ENCODE data around the gene STRA6.

Gene STRA6, protein sequence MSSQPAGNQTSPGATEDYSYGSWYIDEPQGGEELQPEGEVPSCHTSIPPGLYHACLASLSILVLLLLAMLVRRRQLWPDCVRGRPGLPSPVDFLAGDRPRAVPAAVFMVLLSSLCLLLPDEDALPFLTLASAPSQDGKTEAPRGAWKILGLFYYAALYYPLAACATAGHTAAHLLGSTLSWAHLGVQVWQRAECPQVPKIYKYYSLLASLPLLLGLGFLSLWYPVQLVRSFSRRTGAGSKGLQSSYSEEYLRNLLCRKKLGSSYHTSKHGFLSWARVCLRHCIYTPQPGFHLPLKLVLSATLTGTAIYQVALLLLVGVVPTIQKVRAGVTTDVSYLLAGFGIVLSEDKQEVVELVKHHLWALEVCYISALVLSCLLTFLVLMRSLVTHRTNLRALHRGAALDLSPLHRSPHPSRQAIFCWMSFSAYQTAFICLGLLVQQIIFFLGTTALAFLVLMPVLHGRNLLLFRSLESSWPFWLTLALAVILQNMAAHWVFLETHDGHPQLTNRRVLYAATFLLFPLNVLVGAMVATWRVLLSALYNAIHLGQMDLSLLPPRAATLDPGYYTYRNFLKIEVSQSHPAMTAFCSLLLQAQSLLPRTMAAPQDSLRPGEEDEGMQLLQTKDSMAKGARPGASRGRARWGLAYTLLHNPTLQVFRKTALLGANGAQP

DNA sequence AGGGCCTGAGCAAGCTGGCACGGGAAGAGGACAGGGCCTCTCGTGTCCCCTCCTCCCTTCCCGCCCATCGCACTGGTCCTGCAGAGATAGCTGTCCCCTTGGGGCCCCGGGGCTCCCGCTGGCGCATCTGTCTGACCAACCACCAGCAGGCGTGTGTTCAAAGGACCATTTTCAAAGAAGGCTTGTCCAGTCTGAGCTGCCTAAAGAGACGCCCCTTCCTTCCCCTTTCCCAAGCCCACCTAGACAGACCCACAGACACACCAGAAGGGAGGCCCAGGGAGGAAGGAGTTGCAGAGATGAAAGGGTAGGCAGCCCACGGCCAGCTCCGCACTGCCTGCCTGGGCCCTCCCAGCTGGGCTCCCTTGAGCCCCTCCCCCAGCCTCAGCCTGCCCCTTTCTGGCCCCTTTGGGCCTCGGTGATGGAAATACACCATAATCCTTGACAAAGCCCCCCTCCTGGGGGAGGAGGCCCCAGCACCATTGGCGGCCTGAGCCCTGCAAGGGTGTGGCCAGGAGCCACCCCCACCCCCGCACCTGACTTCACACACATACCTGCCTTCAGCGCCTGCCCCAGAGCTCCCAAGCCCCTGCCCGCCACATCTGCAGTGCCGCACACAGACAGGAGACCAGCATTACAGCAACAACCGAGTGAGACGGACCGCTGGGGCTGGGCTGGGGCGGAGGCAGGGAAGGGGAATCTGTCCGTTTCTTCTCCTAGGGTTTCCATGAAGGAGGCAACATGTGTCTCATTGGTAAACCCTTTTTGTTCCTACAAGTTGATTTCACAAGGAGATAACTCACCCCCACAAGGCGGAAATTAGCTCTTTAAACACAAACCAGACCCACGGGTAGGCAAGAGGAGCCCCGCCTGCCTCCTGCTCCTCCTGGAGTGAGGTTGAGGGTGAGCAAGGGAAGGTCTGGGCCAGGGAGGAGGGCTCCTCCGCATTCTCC lies at the start of gene STRA6:
STRA6 (minus strand) TSS at position 336 of the 950 bp plus-strand sequence. CDS start 520 bp downstream, outside the sequence.
- no peak for DNase-seq

DNA sequence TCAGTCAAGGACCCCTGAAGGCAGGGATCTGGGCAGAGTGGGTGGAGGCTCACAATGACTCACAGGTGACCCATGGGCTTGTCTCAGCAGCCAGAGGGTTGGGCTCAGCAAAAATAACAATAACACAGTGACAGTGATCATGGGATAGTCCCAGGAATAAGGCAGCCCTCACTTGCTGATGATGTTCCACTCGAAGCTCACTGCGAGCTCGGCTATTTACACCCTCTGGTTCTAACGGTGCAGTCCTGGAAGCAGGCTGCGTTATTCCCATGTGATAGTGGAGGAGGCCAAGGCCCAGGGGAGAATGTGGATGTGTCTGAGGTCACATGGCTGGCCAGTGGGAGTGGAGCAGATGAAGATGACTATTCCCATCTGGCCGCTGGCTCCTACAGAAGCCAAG lies 49.7 kb upstream of the STRA6 start:
- DNase-seq: no peak

DNA sequence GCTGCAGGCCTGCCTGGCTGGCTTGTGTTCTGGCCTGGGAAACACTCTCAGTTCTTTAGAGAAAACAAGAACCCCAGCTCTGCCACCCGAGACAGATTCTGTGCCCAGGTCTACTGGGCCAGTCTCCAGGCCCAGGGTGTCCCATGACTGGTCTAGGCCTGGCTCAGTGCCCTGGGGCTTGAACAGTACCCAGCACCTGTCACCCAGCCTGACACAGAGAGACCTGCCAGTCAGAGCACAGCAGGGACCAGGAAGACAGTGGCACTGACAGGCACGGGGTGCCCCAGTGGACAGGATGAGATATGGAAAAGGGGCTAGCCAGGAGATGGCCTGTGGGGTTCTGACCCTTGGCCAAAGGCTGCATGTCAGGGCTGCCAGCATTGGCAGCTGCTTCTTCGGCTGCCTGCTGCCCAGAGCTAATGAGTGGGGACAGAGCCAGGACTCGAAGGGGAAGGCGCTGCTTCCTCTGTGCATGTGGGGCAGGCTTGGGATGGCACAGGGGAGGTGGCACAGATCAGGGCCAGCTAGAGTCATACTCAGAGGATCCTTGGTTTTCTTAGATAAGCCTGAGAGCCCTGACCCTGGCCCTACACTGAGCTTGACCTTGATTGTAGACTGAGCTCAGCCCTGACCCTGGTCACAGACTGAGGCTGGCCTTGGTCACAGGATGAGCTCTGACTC lies 48.7 kb upstream of the STRA6 start:
- DNase-seq: no peak

DNA sequence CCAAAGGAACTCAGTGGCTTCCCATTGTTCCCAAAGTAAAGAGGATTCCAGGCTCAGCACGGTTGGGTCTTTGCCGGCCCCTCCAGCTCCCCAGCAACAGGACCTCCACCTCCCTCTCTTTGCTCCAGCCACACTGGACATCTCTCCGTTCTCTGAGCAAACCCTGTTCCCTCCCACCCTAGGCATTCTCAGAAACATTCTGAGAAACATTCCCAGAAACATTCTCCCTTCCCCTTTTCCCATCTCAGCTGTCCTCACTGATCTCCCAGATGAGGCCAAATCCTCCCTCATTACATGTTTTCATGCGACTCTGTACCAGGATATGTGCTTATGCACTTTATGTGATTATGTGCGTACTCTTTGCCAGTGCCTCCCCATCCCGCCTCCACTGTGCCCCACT lies 47.7 kb upstream of the STRA6 start:
- no peak for DNase-seq

DNA sequence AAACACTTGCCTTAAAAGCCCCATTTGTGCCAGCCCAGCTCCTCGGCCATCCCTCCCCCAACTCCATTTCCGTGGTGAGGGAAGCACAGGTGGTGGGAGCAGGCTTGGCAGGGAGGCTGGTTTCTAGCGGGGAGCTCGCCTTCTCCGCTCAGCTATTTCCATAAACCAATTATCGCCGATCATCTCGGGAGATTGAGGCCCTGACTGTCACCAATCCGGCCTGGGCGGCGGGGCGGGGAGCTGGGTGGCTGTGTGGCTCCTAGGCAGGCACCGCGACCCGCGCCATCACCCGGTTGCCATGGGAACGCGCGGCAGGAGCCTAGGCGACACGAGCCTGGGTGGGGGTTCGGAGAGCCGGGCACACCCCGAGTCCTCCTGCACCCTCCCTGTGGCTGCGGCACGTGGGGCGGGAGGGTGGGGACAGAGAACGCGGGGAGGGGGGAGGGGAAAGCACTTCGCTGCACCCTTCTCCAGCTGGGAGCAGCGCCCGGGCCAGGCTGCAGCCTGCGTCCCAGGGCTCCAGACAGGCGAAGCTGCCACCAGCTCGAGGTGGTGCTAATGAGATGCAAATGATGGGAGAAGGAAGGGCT lies 42.9 kb upstream of the STRA6 start:
- DNase-seq: peak; percentile 42

DNA sequence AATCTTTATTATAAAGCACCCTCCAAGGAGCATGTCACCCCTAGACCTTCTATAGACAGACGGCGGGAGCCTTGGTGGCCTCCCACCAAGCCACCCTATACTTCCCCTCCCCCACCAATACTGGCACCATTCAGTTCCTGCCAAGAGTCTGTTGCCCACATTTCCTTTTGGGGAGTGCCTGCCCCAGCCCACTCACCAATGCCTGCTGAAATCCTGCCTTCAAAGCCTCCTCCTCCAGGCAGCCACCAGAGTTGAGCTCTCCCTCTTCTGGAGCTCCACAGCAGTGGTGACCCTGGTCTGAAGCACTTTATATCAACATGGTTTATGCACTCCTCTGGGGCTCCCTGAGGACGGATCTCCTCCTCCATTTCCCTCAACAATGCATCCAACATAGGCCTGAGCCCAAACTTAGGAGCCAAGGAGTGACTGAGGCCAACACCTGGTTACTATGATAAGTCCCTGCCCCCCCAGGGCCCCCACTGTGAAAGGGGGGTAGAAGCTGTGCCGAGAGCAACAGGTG lies 42.3 kb upstream of the STRA6 start:
- no peak for DNase-seq

DNA sequence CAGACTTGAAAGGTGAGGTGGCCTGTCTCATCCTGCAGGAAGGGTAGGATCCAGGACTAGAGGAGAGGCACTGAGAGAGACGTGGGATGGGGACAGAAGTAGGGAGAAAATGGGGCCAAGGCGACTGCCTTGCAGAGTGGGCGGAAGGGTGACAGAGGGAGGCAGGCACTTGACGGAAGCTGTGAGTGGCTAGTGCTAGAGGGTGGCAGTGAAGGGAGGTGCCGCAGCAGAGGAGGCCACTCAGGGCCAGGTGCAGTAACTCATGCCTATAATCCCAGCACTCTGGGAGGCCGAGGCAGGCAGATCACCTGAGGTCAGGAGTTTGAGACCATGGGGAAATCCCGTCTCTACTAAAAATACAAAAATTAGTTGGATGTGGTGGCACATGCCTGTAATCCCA lies 40.8 kb upstream of the STRA6 start:
- no peak for DNase-seq

DNA sequence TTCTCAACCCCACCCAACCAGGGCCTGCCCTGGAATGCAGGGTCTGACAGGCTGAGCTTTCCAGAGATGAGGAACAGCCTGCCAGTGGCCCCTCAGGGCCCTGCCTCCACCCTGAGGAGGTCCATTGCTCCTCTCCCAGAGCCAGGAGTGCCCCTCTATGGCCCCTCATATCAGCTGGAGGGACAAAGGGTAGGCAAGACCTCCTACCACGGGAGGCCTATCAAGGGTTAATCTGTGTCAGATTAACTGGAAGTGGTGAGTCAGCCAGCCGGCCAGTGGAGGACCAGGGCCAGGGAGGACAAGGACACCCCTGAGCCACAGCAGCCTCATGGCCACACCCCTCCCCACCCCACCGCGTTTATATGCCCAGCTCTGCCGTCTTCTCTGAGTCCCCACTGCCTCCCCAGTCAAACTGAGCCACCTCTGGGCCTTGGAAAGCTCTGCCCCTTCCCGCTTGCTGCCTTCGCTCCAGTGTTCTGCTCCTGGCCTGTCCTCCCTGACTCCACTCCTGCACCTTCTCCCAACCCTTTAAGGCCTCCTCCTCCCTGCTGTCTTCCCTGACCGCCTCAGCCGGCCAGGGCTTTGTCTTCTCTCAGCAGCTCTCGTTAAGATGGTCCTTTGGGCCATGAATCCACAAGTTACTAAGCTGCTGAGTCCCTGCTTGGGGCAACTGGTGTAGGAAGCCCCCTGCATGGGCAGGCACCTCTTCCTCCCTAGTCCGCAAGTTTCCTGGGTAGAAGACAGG lies 40.0 kb upstream of the STRA6 start:
- no peak for DNase-seq

DNA sequence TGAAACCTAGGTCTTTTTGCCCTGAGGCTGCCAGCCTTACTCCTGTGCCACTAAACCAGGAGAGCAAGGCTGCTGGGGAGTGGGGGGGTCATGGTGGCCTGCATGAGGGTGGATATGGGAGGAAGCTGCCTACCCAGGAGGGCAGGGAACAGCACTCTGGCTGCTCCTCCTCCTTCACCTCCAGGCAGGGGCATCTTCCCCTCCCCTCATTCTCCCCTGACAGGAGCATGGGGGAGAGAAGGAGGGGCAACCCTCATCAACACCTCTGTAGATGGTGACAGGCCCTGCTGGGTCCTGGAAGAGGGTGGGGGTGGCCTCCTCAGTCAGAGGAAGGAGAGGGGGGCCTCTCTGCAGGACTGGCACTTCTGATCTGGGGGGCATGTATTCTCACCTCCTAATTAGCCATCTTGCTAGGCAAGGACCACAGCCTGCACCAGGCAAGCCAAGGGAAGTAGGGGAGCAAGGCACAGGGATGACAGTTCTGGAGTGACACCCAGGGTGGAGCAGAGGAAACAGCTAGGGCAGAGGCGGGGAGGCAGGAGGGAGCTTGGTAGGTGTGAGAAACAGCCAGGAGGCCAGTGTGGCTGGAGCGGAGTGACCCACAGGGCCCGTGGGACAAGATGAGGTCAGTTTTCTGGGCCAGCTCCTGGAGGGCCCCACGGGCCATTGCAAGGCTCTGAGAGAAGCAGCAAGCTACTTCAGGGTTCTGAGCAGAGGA lies 38.5 kb upstream of the STRA6 start:
- no peak for DNase-seq

DNA sequence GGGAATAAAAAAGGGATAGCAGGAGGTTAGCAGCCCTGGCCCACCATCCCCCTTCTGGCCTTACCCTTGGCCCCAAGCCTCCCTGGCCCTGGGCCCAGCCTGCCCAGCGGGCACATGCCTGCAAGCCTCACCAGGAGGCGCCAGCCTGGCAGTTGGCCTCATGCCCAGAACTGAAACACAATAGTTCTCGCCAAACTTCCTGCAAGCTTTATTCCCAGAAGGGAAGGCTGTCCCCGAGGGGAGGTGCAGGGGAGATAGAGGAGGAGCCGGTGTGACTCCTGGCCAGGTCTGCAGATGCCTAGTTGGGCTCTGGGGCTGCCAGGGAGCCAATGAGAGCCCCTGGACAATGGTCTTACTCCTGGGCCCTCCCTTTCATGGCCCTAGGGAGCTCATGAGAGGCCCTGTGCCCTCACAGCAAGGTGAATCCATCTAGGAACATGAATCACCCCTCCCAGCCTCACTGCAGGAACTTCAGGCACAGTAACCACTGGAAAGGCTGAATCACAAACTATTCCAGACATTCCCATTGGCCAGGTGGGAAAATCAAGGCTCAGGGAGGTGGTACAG lies 37.5 kb upstream of the STRA6 start:
- peak; percentile 57 for DNase-seq

DNA sequence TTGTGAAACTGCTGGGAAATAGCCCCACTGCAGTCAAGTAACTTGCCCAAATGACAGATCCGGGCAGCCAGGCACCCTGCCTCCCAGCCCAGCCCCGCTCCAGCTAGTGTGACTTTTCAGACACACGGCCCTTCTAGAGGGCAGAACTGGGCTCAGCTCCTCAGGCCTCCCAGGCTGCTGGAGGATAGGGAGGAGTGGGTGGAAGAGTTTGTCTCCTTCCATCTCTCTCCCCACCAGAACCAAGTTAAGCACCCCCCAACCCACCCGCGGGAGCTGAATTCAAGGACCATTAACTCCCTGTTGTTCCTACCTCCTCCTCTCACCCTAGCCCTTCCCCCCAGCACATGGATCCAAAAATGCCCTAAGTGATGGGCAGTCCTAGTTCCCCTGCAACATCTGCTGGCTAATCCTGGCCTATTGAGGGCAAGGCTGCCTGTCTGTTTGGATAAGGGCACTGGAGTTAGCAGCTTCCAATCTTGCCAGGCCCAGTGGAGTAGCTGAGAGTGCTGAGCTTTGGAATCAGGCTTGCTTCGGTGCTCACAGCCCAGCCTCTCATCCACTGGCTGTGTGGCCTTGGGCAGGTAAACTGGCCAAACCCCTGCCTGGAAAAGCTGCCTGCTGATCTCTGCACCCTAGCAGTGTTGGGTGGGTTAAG lies 36.6 kb upstream of the STRA6 start:
- DNase-seq: no peak

DNA sequence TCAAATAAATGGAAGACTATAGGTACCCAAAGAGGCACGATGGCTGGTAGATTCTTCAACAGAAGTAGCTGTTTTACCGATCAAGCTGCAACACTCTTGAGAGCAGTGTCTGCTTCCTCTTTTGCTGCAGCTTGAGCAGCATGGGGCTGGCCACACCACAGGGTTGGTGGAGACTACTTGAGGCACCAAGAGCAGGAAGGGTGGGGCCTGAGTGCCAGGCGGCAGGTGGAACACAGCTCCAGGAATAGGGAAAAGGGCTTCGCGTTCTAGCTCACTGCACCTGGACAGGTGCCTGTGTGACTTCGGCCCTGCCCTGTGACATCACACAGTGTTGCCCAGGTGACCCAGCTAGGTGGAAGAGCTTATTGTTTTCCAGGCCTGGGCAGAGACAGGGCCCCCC lies 33.4 kb upstream of the STRA6 start, which contains the start of gene CCDC33:
CCDC33 (plus strand) TSS at position 365 of the 400 bp plus-strand sequence. CDS start 394 bp downstream, outside the sequence.
- peak; percentile 78 for DNase-seq

DNA sequence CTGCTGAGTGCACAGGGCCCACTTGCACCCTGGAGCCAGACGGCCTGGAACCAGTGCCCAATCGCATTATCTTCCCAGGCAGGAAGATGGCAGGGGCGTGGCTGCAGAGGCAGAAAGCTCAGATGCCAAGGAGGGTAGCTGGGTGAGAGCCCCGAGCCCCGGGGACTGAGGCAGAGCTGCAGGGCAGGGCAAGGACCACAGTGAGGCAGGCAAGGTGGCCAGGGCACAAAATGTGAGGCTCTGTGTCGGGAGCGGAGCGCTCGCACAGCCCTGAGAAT lies 31.9 kb upstream of the STRA6 start:
- no peak for DNase-seq

DNA sequence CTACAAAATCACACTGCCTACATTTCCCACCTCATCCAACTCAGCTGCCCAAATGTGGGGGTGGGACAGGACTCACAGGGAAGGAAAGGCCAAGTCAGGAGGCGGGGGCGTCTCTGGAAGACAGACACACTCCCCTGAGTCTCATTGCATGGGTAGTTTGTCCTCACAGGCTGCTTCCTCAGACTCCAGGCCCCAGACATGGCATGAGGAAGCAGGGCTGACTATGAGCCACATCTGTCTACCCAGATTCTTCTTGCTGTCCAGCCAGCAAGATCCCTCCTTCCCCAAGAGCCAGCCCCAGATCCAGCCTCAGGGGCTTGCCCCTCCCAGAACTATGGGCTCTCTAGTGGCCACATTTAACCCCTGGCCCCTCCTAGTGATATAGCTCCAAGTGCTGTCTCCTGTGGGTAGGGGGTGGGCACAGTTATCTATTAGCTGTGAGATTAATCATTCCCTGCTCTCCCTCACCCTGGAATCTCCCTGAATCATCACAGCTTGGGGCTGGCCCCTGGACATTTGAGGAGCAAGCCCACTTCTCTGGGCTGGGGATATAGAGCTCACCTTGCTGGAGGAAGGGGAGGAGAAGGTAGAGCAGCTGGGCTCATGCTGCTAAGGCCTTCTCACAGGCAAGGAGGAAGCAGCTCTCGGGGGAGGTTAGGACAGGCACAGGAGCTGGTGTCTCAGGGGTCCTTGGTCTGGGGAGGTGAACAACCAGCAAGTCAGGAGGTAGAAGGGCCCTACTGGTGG lies 31.4 kb upstream of the STRA6 start:
- no peak for DNase-seq

DNA sequence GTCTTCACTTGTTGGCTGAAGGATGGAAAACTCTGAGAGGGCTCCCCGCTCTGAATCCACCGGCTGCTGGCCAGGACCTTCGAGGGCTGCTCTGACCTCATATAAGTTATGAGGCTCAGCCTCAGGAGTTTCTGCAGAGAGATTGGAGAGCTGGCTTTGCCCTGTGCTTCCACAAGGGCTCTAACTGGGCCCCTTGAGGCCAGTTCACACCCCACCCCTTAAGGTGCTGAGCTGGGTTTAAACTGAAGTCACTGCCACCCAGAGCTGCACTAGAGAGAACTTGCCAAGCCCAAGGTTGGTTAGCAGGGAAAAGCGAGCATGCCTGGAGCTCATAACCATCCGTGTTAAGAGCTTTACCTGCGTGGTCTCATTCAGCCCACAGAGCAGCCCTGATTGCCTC lies 30.8 kb upstream of the STRA6 start:
- DNase-seq: no peak

DNA sequence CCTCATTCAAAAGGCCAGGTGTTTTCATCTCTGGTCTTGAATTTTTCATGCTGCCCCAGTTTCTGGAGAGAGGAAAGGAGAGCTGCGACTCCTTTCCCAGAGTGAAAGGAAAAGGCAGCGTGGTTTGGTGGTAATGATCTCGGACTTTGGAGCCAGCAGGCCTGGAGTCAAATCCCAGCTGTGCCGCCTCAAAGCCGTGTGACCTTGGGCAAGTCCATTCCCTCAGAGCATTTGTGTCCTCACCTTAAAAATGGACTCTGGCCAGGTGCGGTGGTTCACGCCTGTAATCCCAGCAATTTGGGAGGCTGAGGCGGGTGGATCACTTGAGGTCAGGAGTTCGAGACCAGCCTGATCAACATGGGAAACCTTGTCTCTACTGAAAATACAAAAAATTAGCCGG lies 28.9 kb upstream of the STRA6 start:
- no peak for DNase-seq

DNA sequence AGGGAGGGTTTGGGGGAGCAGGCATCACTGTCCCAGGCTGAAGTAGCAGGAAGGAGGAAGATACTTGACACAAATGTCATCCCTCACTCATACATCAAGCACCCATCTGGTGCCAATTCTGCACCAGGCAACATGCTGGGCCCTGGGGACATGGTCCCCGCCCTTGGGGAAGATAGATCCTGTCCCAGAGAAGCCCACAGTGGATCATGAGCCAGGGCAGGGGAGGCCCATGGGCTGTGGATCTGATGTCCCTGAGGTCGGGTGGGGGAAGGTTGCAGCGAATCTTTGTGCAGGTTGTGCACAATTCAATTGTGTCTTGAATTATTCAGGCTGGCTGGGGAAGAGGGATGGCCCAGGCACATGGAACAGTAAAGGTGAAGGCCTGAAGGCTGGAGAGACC lies 27.1 kb upstream of the STRA6 start:
- no peak for DNase-seq

DNA sequence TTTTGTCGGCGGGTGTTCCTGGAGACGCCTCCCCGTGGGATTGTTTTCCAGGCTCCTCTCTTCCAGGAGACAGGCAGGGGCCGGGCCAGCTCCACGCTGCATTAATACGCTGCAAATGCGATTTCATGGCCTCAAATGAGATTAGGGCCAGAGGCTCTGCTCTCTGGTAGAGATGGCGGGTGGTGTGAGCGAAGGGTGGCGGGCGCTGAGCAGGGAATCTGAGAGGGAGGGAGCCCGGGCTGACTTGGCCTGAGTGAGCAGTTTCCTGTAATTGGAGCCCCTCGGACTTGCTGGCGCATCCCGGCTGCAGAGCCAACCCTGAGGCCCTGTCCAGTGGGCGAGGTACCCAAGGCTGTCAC lies 26.1 kb upstream of the STRA6 start:
- no peak for DNase-seq
